ENCODE data around the gene AKT2. TPM values are rescaled to one million over a fixed set of nuclear protein-coding genes. Genes with fewer than 3 reads are reported as not detected.

Gene AKT2
- total RNA-seq, 1 donor from 2014 or later: 111 TPM

DNA sequence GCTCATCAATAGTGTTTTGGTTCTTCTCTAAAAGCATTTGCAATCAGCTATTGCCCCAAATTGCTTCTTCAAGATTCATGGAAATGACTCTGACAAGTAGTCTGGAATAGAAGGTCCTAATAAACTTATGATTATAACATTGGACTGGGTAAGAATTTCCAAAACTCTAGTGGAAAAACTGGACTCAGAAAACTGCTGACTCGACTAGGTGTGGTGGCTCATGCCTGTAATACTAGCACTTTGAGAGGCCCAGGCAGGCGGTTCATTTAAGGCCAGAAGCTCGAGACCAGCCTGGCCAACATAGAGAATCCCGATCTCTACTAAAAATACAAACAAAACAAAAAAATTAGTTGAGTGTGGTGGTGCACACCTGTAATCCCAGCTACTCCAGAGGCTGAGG, 15.5 kb upstream of the AKT2 start:
- no peak for DNase-seq (ENCODE audit: low read depth)

DNA sequence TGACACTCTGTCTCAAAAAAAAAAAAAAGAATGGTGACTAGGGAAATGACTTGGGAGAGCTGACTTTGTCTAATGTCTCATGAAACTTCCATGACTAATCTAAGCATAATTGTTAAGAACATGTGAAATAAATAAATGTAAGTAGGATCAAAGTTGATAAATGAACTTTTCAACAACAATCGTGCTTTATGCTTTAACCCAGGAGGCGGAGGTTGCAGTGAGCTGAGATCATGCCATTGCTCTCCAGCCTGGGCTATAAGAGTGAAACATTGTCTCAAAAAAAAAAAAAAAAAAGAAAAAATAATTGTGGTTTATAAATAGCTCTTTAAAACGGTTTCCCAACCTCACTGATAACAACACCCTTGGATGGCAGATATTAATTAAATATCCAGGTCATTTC, 12.9 kb upstream of the AKT2 start:
- DNase-seq (ENCODE audit: low read depth): no peak

DNA sequence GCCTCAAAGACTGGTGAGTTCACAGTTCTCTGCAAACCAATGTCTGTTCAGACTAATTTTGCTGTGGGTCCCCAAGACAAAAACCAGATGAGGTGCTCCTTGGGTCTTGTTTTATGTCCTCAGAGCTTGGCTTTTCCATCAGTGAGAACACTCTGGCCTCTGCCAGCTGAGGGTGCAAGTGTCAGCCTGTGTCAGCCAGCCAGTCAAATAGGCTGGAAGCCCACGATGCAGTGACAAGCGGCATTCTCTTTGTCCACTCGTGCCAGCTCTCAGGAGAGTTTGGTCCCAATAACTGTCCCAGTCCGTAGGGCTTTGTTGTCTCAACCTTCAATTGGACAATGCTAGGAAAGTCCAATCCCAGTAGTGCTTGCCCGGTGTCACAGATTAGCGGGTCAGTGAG, 9.4 kb upstream of the AKT2 start:
- DNase-seq (ENCODE audit: low read depth): no peak

DNA sequence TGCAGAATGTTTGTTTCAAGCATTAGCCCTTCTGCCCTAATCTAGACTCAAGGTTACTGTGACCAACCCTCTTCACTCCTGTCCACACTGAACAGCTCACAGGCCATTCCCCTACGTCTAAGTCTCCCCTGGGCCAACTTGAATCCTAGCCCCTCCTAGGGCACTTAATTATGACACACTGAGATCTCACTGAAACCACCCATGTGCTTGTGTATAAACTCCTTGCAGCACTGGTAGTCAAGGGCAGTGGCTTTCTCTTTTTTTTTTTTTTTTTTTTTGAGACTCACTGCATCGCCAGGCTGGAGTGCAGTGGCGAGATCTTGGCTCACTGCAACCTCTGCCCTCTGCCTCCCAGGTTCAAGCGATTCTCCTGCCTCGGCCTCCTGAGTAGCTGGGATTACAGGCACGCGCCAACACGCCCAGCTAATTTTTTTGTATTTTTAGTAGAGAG, 1.9 kb upstream of the AKT2 start:
- no peak for DNase-seq (ENCODE audit: low read depth)

DNA sequence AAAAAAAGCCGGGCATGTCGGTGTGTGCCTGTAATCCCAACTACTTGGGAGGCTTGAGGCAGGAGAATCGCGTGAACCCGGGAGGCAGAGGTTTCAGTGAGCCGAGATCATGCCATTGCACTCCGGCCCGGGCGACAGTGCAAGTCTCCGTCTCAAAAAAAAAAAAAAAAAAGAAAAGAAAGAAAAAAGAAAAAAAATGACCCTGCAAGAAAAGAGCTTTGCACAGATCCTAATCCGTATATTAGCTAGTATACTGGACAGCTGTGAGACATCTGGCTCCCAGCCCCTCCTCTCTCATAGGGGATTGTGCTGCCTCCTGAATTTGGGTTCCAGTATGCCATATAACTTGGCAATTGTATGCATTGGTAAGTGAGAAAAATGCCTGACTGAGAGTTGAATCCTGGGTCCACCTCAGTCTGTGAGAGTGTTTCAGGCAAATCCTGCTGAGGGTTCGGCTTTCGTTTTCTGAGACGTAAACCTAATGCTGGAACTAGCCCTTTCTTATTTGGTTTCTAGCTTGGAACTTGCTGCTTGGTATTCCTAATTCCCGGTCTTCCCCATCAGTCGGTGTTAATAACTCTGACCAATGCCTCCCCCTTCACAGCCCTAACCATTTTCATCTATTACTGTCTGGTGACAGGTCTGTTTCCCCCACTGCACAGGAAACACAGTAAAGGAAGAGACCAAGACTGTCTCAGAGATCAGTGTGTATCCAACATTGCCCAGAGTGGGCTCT, 1.3 kb upstream of the AKT2 start:
- DNase-seq (ENCODE audit: low read depth): no peak

DNA sequence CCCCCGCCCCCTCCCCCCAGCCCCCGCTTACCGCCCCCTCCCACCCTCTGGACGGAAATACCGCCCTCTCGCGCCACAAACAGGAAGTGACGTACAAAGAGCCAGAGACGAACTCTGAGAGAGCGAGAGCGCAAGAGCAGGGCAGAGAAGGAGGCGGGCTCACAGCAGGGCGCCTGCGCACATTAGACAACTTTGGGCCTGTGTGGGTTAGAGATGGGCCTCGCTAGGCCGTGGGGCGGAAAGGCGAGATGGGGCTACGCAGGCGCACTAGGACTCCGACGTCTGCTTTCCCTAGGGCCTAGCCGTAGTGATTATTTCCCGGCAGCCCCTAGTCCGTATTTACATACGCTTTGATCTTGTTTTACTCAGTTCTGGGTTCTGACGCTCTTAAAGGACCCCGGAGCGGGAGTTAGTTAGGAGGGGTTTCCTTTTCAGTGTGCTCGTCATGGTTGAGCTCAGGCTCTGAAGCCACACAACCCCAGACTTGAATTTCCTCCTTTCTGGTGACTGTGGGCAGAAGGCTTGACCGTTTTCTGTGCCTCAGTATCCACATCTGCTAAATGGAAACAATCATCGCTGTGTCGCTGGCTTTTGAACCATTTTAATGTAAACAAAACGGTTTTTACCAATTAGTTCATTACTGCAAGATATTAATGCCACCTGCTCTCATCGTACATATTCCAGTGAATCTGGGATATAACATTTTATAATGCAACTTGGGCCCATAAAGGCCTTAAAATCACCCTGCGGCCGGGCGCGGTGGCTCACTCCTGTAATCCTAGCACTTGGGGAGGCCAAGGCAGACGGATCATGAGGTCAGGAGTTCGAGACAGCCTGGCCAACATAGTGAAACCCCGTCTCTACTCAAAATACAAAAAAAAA, 449 bp upstream of the AKT2 start:
- peak; percentile 98 for DNase-seq (ENCODE audit: low read depth)

DNA sequence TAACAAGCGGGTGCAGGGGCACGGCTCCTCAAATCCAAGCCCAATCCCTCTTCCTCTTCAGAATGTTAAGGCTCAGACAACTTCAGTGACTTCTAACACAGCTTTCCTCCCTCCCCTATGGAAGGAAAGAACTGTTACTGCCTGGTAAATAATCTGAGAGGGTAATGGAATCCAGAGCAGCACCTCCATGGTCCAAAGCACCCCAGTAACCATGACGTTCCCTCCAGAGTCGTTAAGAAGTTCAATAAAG, 969 bp downstream of the AKT2 start:
- peak; percentile 22 for DNase-seq (ENCODE audit: low read depth)

DNA sequence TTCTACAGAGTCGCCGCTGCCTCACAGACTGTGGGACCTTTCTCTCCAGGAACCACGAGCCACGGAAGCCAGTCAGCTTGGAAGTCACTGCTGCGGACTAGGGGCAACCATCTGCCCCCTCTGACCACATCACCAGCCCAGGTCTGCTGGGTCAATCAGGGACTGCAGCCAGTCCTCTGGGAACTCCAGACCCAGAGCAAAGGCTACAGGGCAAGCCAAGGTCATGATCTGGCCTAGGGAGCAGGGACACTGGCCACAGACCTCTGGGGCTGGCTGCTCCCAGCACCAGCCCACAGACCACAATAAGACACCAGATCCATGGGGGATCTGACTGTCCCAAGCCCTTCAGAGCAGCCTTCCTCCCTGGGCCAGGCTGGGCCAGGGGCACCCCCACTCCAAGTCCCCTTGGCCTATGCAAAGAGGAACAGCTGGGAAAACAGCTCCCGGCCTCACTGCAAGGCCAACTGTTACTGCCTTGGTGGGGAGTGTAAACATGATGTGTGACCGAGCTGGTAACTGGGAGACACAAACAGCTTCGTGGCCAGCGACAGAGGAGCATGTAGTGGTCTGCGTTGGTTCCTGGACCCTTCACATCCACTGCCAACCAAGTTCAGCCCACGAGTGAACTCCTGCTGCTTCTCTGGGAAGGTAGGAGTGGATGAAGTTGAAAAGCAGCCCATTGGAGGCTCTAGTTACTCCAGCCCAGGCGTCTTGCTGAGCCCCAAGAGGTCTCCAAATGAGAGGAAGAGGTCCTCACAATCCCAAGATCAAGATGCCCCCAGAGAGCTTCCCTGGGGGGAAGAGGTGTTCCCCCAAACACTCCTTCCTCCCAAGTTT, 1.5 kb downstream of the AKT2 start:
- no peak for DNase-seq (ENCODE audit: low read depth)

DNA sequence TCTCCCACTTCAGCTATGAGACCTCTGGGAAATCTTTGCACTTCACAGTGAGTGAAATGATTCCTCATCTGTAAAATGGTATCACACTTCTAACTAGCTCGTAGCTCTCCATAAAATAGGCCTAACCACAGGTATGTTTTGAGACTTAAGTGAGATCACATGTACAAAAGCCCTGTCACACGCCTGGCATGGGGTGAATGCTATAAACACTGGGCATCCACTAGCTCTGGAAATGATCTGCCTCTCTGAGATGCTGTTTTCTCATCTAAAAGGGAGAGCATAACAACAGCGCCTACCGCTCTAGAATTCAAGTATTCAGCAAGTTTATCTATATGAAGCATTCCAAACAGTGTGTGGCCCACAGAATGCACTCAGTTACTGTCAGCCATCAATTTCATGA, 2.2 kb downstream of the AKT2 start:
- peak; percentile 14 for DNase-seq (ENCODE audit: low read depth)

DNA sequence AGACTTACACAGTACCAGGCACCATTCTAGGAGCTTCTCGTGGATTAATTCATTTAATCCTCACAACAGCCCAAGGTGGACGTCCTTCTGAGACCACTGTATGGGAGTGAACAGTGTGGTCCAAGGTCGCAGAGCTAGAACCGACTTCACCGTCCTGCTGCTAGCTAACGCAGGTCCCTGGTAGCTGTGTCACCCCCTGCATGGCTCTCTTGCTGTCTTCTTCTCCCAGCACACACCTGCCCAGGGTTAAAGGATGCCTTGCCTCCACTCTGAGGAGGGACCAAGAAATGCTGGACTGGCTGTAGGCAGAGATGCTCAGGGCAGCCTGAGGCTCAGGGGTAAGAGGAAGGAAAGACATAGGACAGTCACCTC, 3.0 kb downstream of the AKT2 start:
- DNase-seq (ENCODE audit: low read depth): no peak

DNA sequence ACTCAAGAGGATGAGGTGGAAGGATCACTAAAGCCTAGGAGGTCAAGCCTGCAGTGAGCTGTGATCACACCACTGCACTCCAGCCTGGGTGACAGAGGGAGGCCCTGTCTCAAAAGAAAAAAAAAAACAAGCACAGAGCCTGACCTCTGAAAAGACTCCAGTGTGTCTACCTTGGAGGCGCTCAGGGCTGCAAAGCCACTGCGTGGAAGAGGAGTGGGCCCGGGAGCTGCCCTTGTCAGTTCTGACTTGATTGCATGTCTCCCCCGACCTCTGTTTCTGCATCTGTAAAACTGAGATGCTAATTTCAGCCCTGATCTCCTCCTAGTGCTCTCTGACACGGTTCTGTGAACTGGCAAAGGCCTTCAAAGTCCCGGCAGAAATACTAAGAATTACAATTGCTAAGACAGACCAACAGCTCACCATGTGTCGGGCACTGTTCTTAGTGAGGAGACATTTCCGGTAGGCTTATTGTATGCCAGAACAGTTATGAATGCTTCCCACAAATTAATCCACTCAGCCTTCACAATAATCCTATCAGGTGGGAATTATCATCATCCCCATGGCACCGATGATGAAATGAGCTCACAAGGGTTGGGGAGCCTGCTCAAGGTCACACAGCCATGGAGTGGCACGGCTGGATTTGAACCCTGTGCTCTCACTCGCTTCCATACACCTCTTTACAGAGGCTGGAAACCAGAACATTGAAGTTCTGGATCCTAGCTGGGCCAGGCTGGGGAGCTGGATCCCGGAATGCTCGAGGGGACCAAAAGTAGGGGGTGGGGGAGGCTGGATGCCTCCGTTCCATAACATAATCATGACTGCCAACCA, 3.5 kb downstream of the AKT2 start:
- DNase-seq (ENCODE audit: low read depth): no peak

DNA sequence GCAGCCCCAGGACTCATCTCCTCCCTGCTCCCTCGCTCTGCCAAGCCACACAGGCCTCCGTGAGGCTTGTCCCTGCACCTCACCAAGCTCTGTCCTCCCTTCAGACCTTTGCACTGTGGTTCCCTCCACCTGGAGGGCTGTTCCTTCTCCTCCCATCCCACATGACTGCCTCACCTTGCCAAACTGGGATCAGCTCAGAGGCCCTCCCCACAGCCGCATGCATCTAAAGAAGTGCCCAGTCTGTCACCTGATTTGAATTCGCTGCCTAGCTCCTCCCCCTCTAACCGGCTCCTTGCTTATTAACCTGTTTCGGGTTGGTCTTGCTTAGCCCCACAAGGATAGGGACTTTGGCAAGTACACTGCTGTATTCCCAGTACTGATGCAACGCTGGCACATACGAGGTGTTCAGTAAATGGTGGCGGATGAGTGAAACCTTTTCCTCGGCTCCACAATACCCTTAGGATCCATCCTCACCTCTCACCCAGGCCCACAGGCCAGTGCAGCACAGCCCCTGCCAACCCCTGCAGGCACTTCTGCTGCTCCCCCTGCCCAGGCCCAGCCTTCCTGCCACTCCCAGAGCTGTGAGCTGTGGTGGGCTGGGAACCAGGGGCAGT, 4.4 kb downstream of the AKT2 start:
- peak; percentile 21 for DNase-seq (ENCODE audit: low read depth)

DNA sequence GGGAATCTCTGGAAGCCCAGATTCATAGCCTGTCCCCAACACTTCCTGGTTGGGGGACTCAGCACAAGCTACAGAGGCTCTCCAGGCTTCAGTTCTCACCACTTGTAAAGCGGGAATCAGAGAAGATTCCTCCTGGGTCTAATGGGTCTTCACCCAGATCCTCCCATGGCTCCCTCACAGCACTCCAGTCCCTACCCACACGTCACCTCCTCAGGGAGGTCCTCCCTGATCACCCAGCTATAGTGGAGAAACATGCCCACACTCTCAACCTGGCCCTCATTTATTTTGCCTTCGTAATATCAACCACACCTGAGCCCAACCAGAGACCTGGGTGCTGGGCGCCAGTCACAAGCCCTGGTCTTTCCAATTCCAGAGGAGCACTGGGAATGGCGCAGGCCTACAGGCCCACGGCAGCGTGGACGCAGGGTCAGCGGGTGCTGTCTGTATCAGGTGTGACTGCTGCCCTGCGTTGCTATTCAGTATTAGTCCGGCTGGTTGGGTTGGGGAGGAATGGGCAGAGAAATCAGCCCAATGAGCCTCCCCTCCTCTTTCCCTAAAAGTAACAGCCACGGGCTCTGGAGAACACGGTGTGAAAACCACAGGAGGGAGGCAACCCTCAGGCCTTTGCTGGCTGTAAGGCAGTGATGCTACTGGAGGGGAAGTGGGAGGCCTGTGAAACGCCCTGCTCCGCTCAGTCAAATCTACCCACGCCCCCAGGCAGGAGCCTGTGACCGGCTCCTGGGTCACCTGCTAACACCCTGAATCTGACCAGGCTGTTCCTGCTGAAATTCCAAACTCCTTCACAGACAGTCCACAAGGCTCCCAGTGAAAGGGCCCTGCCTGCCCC, 5.2 kb downstream of the AKT2 start:
- peak; percentile 31 for DNase-seq (ENCODE audit: low read depth)

DNA sequence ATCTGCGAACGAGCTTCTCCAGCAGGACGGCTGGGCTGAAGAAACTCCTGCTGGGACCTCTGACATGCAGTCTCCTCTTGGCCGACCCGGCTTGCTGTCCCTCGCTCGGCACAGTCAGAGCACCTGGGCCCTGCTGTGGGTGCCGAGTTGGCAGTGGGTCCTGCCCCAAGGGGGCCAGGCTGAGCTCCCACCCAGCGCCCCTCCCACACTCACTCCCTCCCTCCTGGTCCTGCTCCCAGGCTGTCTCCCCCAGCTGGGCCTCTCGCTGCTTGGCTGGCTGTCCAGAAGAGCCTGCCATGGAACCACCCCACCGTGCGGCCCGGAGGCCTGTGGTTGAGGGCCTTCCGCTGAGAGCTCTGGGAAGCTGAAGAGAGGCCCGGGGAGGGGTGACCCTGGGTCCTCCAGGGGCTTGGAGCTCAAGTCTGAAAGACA, 6.0 kb downstream of the AKT2 start:
- no peak for DNase-seq (ENCODE audit: low read depth)

DNA sequence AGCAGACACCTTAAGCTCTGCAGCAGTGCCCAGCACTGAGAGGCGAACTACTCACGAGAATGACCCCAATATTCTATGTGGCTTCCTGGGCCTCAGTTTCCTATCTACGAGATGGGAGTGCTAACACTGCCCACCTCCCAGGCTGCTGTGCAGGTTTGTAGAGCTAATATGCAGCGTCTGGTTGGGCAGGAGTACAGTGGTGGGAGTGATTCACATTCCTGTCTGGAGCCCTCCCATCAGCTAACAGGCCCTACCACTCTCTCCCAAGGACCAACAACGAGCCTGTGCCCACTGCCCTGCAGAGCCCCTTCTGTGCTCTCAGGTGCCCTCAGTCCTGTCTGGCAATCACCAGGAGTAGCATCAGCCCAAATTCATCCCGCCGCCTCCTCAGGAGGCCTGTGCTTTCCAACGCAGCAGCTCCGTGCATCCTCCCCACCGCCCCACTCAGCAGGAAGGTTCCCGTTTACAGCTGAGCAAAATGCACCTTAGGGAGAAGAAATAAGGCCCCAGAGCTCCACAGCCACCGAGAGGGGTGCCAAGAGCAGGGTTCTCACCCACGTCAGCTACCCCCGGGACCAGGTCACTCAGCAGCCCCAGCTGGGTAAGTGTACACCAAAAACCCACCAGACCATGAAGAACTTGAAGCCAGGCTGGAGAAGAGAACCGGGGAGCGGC, 6.6 kb downstream of the AKT2 start:
- no peak for DNase-seq (ENCODE audit: low read depth)

DNA sequence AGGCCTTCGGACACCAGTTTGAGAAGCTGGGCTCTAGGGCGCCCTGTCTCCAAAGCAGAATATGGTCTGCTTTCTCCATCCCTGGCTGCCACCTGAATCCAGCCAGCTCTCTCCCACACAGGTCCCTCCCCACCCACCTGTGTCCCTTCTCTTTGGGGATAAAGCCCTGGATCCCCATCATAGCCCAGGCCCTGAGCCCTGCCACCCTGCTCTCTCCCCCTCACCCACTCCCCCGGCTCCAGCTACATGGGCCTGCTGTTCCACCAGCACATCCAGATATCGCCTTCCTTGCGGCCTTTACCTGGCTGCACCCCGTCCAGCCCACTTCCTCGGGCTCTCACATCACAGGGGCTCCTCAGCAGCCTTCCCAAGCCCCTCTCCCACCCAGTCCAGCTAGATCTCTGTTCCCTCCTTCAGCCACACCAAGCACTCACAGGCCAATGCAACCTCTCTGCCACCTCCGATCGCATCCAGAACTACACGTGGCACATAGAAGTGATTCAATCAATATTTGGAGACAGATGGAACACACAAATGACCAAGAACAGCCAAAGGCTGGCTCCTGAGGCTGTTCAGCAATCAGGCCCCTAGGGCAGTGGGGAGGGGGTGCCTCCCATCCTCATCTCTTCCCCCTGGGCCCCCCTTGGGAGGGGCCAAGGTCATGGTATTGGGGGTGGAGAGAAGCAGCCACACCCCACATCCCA, 7.6 kb downstream of the AKT2 start:
- DNase-seq (ENCODE audit: low read depth): no peak

DNA sequence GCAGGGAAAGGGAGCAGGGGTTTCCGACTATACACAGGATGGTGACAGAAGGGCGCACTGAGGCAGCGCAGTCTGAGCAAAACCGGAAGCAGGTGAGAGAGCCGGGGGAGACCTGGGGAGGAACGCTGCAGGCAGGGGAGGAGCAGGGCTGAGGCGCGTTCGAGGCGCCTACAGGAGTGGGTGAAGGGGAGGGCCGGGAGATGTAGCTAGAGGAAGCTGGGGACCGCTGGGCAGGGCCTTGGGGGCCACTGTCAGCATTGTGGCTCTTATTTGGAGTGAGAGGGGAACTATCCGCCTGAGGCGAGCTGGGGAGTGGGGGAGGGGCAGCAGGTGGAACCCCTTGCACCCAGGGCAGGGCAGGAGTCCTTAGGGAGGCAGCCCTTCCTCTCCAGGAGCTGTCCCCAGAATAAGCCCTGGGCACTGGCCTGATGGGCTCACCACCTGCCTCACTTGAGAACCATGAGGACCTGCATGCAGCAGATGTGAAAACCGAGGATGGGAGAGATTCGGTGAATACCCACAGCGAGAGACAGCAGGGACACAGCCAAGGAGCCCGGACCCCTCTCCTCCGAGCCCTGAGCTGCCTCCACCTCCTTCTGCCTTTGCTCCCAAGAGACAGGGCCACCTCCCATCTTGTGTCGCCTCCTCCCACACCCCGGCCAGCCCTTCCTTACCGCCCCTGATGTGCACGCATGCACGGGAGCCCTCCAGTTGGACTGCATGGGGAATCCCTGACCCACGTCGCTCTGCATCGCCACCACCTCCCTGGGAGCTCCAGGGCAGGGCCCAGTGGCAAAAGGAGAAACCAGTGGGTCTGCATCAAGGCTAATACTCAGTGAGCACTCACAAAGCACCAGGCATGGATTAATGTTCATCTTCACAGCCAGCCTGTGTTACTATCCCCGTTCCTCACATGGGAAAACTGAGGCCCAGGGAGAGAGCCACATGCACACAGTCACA, 10.3 kb downstream of the AKT2 start:
- DNase-seq (ENCODE audit: low read depth): no peak
